ENCODE measurements around the gene IFT25. TPM values are rescaled to one million over a fixed set of nuclear protein-coding genes. Genes with fewer than 3 reads are reported as not detected.

The IFT25 gene
- total RNA-seq, 1 experiment from 2014 or later = 128 TPM

DNA sequence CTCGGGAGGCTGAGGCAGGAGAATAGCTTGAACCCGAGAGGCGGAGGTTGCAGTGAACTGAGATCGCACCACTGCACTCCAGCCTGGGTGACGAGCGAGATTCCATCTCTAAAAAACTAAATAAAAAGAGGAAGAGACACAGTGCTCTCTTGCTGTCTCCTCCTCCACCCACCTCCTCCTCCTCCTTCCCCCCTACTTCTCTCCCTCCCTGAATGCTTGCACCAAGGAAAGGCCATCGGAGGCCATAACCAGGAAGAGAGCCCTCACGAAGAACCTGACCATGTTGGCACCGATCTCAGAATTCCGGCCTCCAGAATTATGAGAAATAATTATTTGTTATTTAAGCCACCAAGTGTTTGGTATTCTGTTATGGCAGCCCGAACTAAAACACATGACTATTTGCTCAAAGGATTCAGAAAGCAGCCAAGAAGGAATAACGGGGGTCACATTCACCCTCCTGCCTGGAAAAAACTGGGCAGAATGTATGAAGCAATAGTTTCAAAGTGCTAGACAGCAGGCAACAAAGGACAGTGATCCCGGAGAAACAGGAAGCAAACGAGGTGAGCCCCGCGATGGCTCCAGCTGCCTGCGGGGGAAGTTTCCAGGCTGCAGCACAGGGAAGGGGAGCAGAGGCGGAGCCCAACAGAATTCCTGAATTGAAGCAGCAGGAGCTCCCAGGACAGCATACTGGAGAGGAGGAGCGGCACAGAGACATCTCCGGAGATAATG is 36.7 kb upstream of the IFT25 start:
- H3K4me2 ChIP-seq = no peak overlapping the region
- ChIA-PET POLR2A (ENCODE audit: unreplicated experiment) (no interaction called here), CTCF (no interaction called here)
- H3K9me2 ChIP-seq (ENCODE audit: insufficient read depth) = no peaks in the 10 kb centered on the region
- no peak overlapping the region for H3K27ac ChIP-seq
- no peaks in the 10 kb centered on the region for H4K20me1 ChIP-seq (ENCODE audit: insufficient read depth)
- H3K79me2 ChIP-seq (ENCODE audit: low read depth) = no peaks in the 10 kb centered on the region
- H2AFZ ChIP-seq = 0 out of 2 replicates have a peak overlapping the region, but pooled peaks have one; percentile 71
- no peaks in the 10 kb centered on the region for H3F3A ChIP-seq (ENCODE audit: insufficient read depth, low read depth)
- BruUV-seq (replicated peaks) = no TSS peak
- H3K4me3 ChIP-seq = no peak overlapping the region
- intact Hi-C loops (cut with micrococcal nuclease; ENCODE audit: unreplicated experiment) = no loop called here
- TF ChIP-seq CTCF (conservative IDR thresholded peaks at IDR 0.05) (no peak), EZH2 (IDR thresholded peaks at IDR 0.05; ENCODE audit: low read depth) (no peak)
- no peak for DNase-seq
- H3K4me1 ChIP-seq (replicated peaks; ENCODE audit: insufficient read depth) = no peaks in the 10 kb centered on the region
- no peaks in the 10 kb centered on the region for H3K36me3 ChIP-seq (ENCODE audit: low read depth)
- H3K9me3 ChIP-seq (ENCODE audit: insufficient read depth, low read depth) = no peaks in the 10 kb centered on the region
- no peaks in the 10 kb centered on the region for H3K27me3 ChIP-seq (ENCODE audit: insufficient read depth, low read depth)

GRCh38 chr1:53981220-53981619 is 35.7 kb upstream of the IFT25 start:
- H3K4me1 ChIP-seq (replicated peaks; ENCODE audit: insufficient read depth) = no peaks in the 10 kb centered on the region
- no peaks in the 10 kb centered on the region for H3K9me3 ChIP-seq (ENCODE audit: insufficient read depth, low read depth)
- H3K9me2 ChIP-seq (ENCODE audit: insufficient read depth) = no peaks in the 10 kb centered on the region
- no peaks in the 10 kb centered on the region for H3F3A ChIP-seq (ENCODE audit: insufficient read depth, low read depth)
- ChIA-PET CTCF (no interaction called here), POLR2A (ENCODE audit: unreplicated experiment) (no interaction called here)
- H3K36me3 ChIP-seq (ENCODE audit: low read depth) = no peaks in the 10 kb centered on the region
- TF ChIP-seq CTCF (conservative IDR thresholded peaks at IDR 0.05) (no peak), EZH2 (IDR thresholded peaks at IDR 0.05; ENCODE audit: low read depth) (no peak)
- H4K20me1 ChIP-seq (ENCODE audit: insufficient read depth) = no peaks in the 10 kb centered on the region
- intact Hi-C loops (cut with micrococcal nuclease; ENCODE audit: unreplicated experiment) = no loop called here
- no peak overlapping the region for H2AFZ ChIP-seq
- no peaks in the 10 kb centered on the region for H3K27me3 ChIP-seq (ENCODE audit: insufficient read depth, low read depth)
- H3K4me2 ChIP-seq = no peak overlapping the region
- no peak overlapping the region for H3K4me3 ChIP-seq
- no peak for DNase-seq
- BruUV-seq (replicated peaks) = no TSS peak
- H3K27ac ChIP-seq = no peak overlapping the region
- H3K79me2 ChIP-seq (ENCODE audit: low read depth) = no peaks in the 10 kb centered on the region

DNA sequence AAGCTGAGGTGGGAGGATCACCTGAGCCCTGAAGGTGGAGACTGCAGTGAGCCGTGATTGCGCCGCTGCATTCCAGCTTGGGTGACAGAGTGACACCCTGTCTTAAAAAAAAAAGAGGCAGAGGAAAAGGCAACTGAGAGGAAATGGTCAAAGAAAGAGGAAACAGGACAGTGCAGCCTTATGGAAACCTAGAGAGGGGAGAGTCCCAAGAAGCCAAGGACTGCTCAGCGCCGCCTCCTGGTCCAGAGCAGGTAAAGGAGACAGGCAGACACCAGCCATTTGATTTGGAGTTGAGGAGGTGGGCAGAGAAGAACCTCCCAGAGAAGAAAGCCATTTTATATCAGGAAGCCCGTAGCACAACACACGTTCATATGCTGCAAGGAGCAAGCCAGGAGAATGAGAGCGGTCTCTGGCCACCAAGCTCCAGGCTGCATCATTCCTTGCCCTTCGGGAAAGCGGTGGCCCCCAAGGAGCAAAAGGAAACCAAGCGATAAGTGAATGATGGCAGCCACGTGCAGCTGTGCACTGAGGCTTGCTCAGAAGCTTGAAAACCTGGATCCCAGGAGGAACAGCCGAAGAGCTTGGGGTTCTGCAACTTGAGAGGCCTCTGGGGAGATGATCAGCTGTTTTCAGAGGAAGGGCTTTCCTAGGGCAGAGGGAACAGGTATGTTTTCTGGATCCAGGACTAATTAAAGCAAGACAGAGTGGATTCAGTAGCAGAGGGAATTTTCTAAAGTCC is 34.4 kb upstream of the IFT25 start:
- DNase-seq = no peak
- TF ChIP-seq EZH2 (IDR thresholded peaks at IDR 0.05; ENCODE audit: low read depth) (no peak), CTCF (conservative IDR thresholded peaks at IDR 0.05) (no peak)
- Histone ChIP-seq H3K4me1 (replicated peaks; ENCODE audit: insufficient read depth) (no peaks in the 10 kb centered on the region), H3K9me3 (ENCODE audit: insufficient read depth, low read depth) (no peaks in the 10 kb centered on the region), H3K4me3 (no peak overlapping the region), H3K36me3 (ENCODE audit: low read depth) (no peaks in the 10 kb centered on the region), H4K20me1 (ENCODE audit: insufficient read depth) (no peaks in the 10 kb centered on the region), H3F3A (ENCODE audit: insufficient read depth, low read depth) (no peaks in the 10 kb centered on the region), H3K4me2 (no peak overlapping the region), H3K79me2 (ENCODE audit: low read depth) (no peaks in the 10 kb centered on the region), H2AFZ (no peak overlapping the region), H3K27me3 (ENCODE audit: insufficient read depth, low read depth) (no peaks in the 10 kb centered on the region), H3K27ac (no peak overlapping the region), H3K9me2 (ENCODE audit: insufficient read depth) (no peaks in the 10 kb centered on the region)
- intact Hi-C loops (cut with micrococcal nuclease; ENCODE audit: unreplicated experiment) = no loop called here
- CTCF ChIA-PET = no interaction called here
- POLR2A ChIA-PET (ENCODE audit: unreplicated experiment) = interaction anchor here (0.6 kb wide), 2 partner anchors 602 to 1537 kb away, joined by 3 read pairs; no protein-coding TSS in a partner anchor
- no TSS peak for BruUV-seq (replicated peaks)
